MM.1S (cell line): ENCODE data around the gene CD8A.
"Not testable (repeated sequence)": the region's sequence is repeated elsewhere in the genome, so short reads cannot be mapped to it uniquely, and the experiment has no call there.

ENCODE experiments used
- EZH2 ChIP-seq: fragments of 300-600 bp; sonication (generic); optimal IDR thresholded peaks from 2 replicates; pipeline ENCODE3; 2017; ENCODE audit warnings: low read depth, mild to moderate bottlenecking, antibody characterized with exemption, low read length, mixed read lengths
- TF ChIP-seq, protein P1 (sequence below): fragments of 300-600 bp; sonication (generic); IDR thresholded peaks from 2 replicates; pipeline ENCODE4 v1.5.1; 2016; ENCODE audit warnings: antibody characterized with exemption, low read length, mixed read lengths

DNA sequence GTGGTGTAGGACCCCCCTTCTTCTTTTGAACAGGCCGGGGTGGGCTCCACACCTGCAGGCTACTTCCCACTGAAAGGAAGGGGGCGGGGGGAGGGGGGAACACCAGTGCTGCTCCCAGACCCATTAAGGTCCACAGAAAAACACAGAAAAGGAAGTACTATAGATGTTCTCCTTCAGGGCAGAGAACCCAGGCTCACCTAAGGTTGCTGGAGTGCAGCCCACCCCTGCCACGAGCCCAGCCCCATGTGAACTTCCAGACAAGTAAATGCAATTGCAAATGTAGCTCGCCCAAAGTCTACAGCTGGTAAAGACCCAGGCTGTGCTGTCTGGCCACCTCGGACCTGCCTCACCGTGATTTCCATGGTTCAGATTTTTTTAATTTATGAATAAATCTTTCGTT is 47.0 kb upstream of the CD8A start:
- TF ChIP-seq, protein P1, sequence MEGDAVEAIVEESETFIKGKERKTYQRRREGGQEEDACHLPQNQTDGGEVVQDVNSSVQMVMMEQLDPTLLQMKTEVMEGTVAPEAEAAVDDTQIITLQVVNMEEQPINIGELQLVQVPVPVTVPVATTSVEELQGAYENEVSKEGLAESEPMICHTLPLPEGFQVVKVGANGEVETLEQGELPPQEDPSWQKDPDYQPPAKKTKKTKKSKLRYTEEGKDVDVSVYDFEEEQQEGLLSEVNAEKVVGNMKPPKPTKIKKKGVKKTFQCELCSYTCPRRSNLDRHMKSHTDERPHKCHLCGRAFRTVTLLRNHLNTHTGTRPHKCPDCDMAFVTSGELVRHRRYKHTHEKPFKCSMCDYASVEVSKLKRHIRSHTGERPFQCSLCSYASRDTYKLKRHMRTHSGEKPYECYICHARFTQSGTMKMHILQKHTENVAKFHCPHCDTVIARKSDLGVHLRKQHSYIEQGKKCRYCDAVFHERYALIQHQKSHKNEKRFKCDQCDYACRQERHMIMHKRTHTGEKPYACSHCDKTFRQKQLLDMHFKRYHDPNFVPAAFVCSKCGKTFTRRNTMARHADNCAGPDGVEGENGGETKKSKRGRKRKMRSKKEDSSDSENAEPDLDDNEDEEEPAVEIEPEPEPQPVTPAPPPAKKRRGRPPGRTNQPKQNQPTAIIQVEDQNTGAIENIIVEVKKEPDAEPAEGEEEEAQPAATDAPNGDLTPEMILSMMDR, result not testable (repeated sequence)
- not testable (repeated sequence) for TF ChIP-seq EZH2
